NCI-H510A (cell line): Measurements from ENCODE around the gene AAR2.

ENCODE experiments used
- DNase-seq: peaks from one replicate; lab custom pipeline; 2025; lab: John Stamatoyannopoulos, UW

AAR2 gene

DNA sequence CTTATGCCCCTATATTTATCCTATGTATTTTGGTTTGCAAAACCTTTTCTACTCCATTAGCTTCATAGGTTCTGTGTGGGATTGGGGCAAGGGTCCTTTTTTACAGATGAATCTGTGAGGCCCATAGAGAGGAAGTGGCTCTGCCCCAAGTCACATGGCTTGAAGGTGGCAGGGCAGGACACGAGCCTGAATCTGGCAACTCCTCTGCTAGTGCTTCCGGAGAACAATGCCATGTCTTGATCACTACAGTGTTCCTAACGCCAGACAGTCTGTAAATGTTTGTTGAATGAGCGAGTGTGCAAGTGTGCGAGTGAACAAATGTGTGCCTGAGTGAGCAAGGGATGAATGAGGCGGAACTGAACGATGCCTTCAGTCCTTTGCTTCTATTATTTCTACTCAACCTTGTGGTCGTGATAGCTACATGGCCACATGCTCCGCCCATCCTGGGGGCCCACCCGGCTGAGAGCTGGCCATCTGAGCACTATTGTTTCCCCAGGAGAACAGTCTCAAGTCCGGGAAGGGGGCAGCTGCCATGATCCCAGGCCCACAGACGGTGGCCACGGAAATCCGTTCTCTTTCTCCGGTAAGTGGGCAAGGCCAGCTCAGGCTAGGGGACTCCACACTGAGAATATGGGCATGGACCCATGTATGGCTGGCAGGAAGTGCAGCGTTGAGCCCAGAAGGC, 17.8 kb upstream of the AAR2 start:
- DNase-seq = no peak

DNA sequence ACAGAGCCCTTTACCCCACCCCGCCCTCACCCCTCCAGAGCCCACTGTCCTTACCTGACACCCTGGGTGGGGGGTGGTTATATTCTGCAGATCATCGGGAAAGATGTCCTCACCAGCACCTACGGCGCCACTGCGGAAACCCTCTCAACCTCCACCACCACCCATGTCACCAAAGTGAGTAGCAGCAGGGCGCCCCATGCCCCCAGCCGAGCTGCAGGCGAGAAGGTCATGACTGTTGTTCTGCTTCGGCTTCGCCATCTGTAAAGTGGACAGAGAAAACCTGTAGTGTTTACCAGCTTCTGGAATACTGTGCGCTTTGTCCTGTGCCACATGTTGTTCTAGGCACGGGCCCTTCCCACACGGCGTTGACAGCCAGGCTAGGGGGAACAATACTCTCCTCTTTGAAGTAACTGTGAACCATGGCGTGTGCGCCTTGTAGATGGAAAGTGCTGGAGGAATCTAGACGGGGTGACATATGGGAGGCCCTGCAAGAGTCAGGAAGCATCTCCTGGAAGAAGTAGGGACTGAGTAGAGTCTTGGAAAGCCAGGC, 16.5 kb upstream of the AAR2 start:
- no peak for DNase-seq

DNA sequence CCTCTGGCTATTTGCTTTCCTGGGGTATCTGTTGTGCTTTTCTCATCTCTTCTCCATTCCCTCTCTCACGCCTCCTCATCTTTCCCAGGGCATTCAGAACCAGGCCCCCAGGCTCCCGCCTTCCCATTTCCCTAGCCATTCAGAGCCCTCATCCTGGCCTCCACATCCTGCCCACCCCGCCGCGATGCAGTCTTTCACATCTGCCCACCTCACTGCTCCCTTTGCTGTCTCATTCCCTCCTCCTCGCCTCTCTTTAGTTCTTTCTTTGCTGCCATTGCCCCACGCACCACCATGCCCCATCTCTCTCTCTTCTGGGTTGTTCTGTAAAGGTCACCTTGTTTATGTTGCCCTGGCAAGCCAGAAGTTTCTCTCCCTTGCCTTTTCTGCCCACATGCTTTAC, 10.6 kb upstream of the AAR2 start:
- no peak for DNase-seq

DNA sequence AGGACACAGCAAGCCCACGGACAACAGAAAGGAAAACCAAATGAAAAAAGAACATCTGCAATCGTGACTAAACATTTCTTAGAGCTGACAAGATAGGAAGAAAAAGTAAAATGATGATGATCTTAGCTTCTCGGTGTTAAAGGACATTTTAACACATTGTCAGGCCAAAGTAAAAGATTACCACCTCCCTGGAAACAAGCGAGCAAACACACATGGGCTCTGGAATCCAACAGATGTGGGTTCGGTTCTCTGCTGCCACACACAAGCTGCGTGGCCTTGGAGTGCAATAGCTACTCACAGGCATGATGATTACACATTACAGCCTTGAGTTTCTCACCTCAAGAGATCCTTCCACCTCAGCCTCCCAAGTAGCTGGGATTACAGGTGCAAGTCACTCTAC, 7.5 kb upstream of the AAR2 start:
- DNase-seq = no peak

DNA sequence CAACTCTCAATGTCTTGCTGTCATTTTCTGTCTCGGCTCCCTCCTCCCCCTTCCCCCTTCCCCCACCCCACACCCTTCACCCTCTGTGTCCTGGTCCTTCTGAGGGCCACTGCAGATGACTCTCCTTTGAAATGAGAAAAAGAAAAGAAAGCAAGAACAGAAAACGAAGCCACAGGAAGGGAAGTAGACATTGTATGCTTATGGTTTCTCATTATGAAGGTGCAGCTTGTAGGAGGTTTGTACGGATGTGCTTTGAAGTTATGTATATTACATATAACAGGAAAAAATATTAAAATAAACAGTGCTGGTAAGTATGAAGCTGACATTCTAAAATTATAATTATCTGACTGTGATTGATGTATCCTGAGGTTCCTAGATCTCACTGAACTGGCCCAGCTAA, 6.3 kb upstream of the AAR2 start:
- DNase-seq = no peak

DNA sequence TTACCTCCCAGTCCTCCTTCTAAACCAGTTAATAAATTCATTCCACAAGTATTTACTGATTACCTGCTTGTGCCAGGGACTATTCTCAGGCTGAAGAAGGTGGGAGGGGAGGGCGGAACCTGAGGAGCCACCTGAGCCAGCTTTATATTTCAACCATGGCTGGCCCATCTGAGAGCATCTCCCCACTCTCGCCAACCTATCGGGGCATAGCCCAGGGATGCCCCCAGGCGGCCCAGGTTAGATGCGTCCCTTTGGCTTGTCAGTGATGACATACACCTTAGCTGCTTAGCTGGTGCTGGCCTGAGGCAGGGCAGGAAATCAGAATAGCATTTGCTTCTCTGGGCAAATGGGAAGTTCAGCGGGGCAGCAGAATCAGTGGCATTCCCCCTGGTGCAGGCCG, 4.9 kb upstream of the AAR2 start:
- no peak for DNase-seq

DNA sequence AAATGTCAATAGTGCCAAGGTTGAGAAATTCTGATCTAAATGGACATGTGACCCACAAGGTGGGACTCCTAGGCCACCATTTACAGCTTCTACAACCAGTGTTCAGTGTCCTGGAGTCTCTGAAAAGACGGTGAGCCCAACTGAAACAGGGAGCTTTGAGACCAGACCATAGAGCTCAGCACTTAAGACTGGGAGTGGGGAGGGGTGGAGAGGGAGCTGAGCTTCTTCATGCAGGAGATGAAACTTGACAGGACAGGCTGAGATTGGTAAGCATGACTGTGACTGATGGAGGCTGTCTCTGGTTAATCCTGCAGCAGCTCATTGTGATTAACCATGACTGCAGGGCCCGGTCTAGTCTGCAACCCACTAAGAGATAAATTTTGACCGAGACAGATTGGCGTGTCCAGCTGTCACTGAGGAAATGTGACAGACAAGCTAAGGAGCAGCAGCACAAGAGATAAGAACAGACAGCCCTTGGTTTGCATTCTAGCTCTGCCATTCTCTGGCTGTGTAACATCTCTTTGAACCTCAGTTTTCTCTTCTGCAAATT, 1.4 kb upstream of the AAR2 start:
- no peak for DNase-seq

DNA sequence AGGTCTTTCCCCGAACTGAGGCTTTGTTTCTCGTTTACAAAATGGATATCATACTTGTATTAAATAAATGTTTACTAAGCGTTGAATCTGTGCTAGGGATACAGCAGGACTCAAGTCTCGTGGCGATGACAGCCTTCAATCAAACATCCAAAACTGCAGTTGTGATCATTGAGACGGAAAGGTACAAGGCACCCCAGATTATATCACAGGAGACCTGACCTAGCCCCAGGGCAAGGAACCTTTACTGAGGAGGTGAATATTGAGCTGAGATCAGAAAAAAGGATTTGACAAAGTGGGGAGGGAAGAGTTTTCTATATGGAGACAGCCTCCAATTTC, 476 bp downstream of the AAR2 start:
- no peak for DNase-seq

DNA sequence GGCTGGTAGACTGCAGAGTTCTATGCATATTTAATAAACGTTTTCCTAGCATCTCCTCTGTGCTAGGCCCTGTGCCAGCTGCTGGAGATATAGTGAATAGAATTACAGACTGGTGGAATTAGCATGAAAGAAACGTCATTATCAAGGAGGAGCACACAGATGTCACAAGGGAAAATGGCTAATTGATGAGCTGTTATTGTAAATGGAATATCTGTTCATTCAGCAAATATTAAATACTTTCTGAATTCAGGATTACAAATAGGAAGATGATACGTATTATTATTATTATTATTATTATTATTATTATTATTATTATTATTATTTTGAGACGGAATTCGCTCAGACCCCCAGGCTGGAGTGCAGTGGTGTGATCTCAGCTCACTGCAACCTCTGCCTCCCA, 1.2 kb downstream of the AAR2 start:
- DNase-seq = no peak

DNA sequence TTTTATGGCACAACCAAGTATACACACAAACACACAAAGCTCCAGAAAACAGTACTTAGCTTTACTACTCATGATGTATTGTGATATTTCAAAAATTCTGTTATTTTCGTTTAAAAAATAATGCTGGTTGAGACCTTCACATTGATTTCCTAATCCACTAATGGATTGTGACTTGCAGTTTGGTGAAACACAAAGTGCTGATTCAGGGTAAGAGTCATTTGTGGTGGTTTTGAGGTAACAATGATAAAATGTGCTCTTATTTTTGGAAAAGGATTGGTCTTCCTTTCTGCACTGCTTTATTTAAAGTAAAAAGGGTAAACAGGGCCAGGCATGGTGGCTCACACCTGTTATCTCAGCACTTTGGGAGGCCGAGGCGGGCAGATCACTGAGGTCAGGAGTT, 1.9 kb downstream of the AAR2 start:
- DNase-seq = no peak

DNA sequence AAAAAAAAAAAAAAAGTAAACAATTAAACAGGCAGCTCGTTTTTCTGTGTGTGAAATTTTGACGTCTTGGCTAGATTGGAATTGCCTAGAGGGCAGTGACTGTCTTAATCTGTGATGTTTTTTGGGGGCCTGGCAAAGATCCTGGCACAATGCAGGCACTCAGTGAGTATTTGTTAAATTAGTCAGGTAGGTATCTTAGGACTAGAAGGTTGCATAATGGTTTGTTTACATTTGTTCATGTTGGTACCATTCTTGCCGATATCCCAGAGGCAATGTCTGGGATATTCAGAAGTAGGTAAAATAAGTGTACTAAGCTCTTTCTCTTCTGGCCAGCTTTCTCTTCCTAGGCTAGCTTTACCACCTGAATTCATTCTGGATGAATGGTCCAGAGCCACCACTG, 2.5 kb downstream of the AAR2 start:
- DNase-seq = no peak

DNA sequence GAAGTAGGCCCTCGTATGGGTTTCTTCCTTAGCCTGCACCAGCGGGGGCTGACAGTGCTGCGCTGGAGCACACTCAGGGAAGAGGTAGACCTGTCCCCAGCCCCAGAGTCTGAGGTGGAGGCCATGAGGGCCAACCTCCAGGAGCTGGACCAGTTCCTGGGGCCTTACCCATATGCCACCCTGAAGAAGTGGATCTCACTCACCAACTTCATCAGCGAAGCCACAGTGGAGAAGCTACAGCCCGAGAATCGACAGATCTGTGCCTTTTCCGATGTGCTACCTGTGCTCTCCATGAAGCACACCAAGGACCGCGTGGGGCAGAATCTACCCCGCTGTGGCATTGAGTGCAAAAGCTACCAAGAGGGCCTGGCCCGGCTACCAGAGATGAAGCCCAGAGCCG, 3.8 kb downstream of the AAR2 start:
- no peak for DNase-seq

DNA sequence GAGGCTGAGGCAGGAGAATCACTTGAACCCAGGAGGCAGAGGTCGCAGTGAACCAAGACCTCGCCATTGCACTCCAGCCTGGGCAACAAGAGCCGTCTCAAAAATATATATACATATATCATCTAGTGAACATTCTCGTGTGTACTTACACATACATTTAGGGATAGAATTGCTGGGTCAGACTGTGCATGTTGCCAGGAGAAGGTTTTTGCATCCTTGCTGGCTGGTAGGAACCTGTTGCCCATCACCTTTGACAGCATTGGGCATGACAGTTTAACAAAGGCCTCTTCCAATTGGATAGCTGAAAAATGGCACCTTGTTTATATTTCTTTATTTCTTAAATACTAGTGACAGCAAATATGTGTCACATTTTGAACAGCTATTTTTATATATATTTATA, 5.4 kb downstream of the AAR2 start:
- DNase-seq = no peak

DNA sequence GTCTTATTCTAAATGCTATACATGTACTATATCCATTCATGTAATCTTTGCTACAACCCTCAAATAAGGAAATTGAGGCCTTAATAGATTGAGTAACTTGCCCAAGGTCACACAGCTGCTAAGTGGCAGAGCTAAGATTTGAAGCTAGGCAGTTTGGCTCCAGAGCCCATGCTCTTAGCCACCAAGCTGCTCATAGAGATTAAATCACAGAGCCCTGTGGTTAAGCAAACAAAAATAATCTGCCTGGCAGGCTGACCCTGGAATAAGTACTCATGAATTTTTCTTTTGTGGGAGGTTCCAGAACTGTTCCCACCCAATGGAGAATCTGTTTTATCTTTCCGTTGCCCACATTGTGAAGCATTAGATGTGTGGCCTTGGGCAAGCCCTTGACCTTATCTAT, 7.4 kb downstream of the AAR2 start:
- no peak for DNase-seq

DNA sequence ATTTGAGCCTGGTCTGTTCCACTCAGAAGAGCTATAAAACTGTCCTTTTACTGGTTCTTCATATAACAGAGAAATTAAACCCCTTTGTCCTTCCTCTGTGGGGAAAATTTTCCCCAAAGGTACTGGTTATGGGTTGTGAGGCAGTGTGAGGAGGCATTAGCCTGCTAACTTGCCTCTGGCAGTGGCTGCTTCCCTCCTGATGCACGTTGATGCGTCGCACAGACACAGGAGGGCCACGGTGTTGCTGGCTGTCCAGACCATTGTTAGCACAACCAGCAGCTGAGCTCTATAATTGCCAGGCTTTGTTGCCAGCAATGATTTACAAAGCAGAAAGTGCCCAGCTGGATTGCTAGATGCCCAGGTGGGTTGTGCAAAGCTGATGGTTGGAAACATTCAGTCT, 10.1 kb downstream of the AAR2 start:
- no peak for DNase-seq

DNA sequence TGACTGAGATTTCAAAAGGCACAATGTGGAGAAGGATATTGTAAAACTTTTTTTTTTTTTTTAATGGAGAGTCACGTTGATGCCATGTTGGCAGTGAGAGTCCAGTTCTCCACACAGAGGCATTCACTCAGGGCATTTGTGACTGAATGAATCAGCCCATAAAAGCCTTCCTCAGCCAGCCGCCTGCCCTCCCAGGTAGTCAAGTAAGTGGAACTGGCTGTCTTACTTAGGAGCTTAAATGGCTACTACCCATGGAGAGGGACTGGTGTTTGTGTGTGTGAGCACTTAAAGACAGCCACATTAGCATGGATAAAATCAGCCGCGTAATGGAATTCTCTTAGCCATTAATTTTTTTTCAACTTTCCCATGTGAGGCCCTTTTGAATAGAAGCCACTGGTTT, 12.6 kb downstream of the AAR2 start:
- DNase-seq = no peak

DNA sequence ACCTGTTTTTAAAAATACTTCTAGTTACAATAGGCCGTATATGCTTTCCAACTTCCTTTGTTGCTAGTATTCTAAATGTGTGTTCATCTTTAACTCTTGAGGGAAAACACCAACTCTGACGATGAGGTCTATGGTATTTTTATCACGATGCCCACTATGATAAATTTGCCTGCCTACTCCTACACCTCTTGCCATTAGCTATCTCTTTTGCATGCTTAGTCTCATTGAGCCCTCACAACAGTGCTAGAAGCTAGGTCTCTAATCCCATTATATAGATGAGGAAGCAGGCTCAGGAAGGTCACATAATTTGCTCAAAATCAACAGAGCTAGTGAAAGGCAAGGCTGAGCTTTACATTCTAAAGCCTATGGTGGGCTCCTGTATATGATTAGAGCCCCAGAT, 13.2 kb downstream of the AAR2 start:
- no peak for DNase-seq

DNA sequence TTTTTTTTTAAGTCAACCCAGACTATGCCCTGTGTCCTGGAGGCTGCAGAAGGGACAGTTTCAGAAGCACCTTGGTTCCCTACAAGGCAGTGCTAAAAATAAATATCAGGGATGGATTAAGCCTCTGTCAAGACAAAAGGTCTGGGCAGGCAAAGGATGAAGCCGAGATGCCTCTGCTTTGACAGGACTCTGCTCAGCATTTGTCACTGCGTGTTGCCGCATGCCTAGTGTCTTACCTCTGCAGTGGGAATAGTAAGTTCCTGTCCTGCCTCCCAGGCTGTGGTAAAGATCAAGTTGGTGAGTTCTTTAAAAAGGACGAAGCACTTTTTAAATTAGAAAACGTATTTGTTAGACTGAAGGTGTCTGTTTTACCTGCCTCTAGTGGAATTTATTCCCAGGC, 15.1 kb downstream of the AAR2 start:
- no peak for DNase-seq

DNA sequence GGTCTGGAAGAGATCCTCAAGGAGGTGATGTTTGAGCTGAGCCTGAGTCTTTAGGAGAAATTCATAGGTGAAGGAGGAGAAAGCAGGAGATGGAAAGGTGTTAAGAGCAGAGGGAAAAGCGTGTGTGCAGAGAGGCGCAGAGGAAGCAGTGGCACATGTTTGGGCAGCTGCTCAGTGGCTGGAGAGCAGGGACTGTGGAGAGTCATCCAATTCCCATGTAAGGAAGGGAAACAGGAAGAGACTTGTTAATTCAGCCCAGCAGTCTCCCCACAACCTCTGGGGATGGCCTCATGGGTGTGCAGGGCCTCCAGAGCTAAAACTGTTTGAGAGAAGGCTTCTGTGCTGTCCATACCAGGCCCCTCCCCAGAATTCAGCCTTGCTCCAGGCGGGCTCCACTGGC, 16.2 kb downstream of the AAR2 start:
- no peak for DNase-seq

DNA sequence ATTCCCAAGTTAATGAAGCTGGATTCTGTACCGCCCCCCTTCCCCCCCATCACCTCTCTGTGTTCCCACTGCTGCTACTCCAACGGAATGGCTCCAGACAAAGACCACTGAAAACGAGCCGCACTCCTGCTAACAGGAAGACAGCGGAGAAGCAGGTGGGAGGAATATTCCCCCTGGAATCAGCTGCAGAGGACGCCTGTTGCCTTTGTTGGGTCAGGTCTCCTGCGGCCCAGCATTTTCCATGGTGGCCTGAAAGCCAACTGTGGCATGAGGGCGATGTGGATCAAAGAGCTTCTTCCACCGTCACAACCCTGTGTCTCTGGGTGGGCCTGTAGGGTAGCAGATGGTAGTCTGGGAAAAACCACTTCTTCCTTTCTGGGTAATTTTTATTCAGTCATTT, 16.8 kb downstream of the AAR2 start:
- DNase-seq = no peak

DNA sequence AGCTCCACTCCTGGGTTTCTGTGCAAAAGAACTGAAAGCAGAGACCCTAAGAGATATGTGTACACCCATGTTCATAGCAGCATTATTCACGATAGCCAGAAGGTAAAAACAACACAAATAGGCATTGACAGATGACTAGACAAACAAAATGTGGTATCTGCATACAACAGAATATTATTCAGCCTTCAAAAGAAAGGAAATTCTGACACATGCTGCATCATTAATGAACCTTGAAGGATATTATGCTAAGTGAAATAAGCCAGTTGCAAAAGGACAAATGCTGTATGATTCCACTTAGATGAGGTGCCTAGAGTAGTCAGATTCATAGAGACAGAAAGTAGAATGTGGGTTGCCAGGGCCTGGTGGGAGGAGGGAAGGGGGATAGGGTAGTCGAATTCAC, 17.8 kb downstream of the AAR2 start:
- DNase-seq = no peak

DNA sequence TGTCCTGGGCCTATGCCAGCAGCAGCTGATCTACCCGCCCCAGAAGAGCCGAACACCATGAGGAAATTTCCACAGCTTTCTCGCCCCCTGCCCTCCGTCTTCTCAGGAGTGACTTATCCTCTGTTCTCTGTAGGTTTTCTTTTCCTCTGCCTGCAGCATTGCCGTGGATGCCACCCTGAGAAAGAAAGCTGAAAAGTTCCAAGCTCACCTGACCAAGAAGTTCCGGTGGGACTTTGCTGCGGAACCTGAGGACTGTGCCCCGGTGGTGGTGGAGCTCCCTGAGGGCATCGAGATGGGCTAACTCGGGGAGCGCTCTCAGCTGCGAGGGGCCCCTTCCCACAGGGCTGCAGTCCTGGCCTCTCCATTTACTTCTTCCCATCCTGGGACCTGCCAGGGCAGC, 19.2 kb downstream of the AAR2 start:
- DNase-seq = no peak

DNA sequence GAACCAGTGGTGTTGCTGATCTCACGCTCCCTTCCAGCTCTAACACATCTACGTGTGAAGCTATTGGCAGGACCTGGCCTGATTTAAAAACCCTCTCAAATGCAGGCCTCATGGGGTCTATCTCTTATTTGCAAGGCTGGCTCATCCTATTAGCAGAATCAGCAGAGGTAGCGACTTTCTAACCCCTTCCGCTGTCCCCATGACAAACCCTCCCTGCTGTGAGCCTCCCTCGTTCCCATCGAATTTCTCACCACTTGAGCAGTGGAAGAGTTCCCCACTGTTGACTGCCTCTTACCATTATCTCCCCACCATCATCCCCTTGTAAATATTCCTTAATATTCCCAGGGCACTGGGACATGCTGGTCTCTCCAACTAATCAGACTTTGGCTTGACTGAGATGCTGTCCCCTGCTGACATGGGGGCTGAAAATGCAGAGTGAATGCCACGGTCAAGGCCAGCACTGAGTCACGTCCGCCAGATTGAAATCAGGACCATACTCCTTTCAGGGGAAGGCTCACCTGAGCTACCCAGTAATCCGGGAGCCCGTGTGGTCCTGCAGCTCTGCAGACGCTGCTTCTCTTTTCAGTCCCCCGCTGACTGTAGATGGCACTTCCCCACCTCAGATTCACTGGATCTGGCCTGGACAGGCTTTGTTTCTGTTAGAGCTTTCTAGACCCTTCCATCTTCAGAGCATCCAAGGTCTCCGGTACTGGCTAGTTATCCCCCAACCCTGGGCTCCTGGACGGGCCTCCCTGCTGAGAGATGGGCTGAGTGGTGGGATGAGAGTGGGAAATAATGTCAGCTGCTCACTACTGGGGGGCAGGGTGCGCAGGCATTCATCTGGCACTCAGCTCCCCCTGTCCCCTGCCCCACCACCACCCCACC, 23.1 kb downstream of the AAR2 start:
- DNase-seq = no peak
